Uterus (tissue), 4 donors: ENCODE data around the gene VPS26C. TPM values are rescaled to one million over a fixed set of nuclear protein-coding genes. Genes with fewer than 3 reads are reported as not detected.

Source experiments
- DNase-seq, 2 donors: peaks; one replicate each; pipeline ENCODE4 v3.0.0-alpha.2; 2019 to 2020
- H3K27ac ChIP-seq, 2 donors: fragments of 200-600 bp; sonication (generic); 1 replicate in 1 of 2; 2 replicates in 1 of 2; pipeline ENCODE4 v1.5.1; 2016 to 2018
- H3K27me3 ChIP-seq, 2 donors: fragments of 200-600 bp; sonication (generic); one replicate each; pipeline ENCODE4 v1.5.1; 2018 to 2019; ENCODE audit warnings: control low read depth in 1 of 2
- H3K36me3 ChIP-seq, 2 donors: fragments of 200-600 bp; sonication (generic); one replicate each; pipeline ENCODE4 v1.5.1; 2019; ENCODE audit warnings: control low read depth in 1 of 2
- H3K4me1 ChIP-seq, 2 donors: fragments of 200-600 bp; sonication (generic); one replicate each; pipeline ENCODE4 v1.5.1; 2018 to 2019; ENCODE audit warnings: control low read depth in 1 of 2
- H3K4me3 ChIP-seq, 2 donors: fragments of 200-600 bp; sonication (generic); 1 replicate in 1 of 2; 2 replicates in 1 of 2; pipeline ENCODE4 v1.5.1; 2018 to 2019; ENCODE audit warnings: mild to moderate bottlenecking in 1 of 2
- H3K9me3 ChIP-seq, 2 donors: fragments of 200-600 bp; sonication (generic); one replicate each; pipeline ENCODE4 v1.5.1; 2019; ENCODE audit warnings: control low read depth in 1 of 2
- CTCF ChIP-seq, 4 experiments: fragments of 200-600 bp in 2 of 4; fragments of 450-650 bp in 2 of 4; sonication (generic) in 2 of 4; IDR thresholded peaks; one replicate each; pipeline ENCODE4 v1.5.1; 2016 to 2019; ENCODE audit warnings: antibody characterized with exemption in 4 of 4, mild to moderate bottlenecking in 2 of 4, moderate library complexity in 1 of 4
- POLR2A ChIP-seq, 2 donors: fragments of 450-650 bp; IDR thresholded peaks; one replicate each; pipeline ENCODE4 v1.6.1; 2016; ENCODE audit warnings: antibody characterized with exemption in 2 of 2, mild to moderate bottlenecking in 1 of 2, moderate library complexity in 1 of 2
- intact Hi-C: fragments of 100-400 bp; cut with DNase I; formaldehyde crosslinking; loops from one replicate; pipeline ENCODE4 v1.15.1; 2023; ENCODE audit warnings: low total_unique reads
- total RNA-seq, 4 donors: library from RNA; depleted of rRNA in 3 of 4; stranded (reverse); fragments of >200 nt in 3 of 4; gene quantifications; one replicate each; pipeline versions ENCODE4 v1.1.0 to v1.2.4, GENCODE V29; 2014 to 2023
- donor health status: DM: yes; HTN: yes; CAD: no.

Gene VPS26C
- total RNA-seq, 4 donors from 2014 or later, result 44.8 to 179 (median 56.0) TPM

GRCh38 chr21:37208056-37208721, 58.9 kb downstream of the VPS26C start:
- Histone ChIP-seq H3K4me1 (peaks cover 0 to 10% of the 10 kb centered on the region in 2 donors), H3K27ac (no peak overlapping the region), H3K27me3 (no peaks in the 10 kb centered on the region), H3K36me3 (no peaks in the 10 kb centered on the region), H3K4me3 (no peak overlapping the region), H3K9me3 (no peaks in the 10 kb centered on the region)
- no peak for DNase-seq
- intact Hi-C loops, result no loop called here
- no peak for TF ChIP-seq CTCF (IDR thresholded peaks at IDR 0.05)
- TF ChIP-seq POLR2A (IDR thresholded peaks at IDR 0.05), result no peak

GRCh38 chr21:37207441-37208009, 59.6 kb downstream of the VPS26C start:
- Histone ChIP-seq H3K27ac (no peak overlapping the region), H3K36me3 (no peaks in the 10 kb centered on the region), H3K4me1 (peaks cover 0 to 10% of the 10 kb centered on the region in 2 donors), H3K9me3 (no peaks in the 10 kb centered on the region), H3K4me3 (no peak overlapping the region), H3K27me3 (no peaks in the 10 kb centered on the region)
- DNase-seq, result no peak
- intact Hi-C loops, result no loop called here
- no peak for TF ChIP-seq CTCF (IDR thresholded peaks at IDR 0.05)
- no peak for TF ChIP-seq POLR2A (IDR thresholded peaks at IDR 0.05)

GRCh38 chr21:37206496-37206895, 60.6 kb downstream of the VPS26C start:
- H3K27ac ChIP-seq, result no peak overlapping the region
- H3K4me3 ChIP-seq, result no peak overlapping the region
- intact Hi-C loops, result no loop called here
- no peaks in the 10 kb centered on the region for H3K36me3 ChIP-seq
- peaks cover 0 to 10% of the 10 kb centered on the region in 2 donors for H3K4me1 ChIP-seq
- no peaks in the 10 kb centered on the region for H3K27me3 ChIP-seq
- no peak for DNase-seq
- TF ChIP-seq POLR2A (IDR thresholded peaks at IDR 0.05) (no peak), CTCF (IDR thresholded peaks at IDR 0.05) (no peak)
- no peaks in the 10 kb centered on the region for H3K9me3 ChIP-seq

GRCh38 chr21:37204580-37204979, 62.6 kb downstream of the VPS26C start:
- DNase-seq, result no peak
- intact Hi-C loops, result no loop called here
- Histone ChIP-seq H3K9me3 (no peaks in the 10 kb centered on the region), H3K36me3 (no peaks in the 10 kb centered on the region), H3K4me3 (no peak overlapping the region), H3K27ac (no peak overlapping the region), H3K27me3 (no peaks in the 10 kb centered on the region), H3K4me1 (peaks cover 0 to 10% of the 10 kb centered on the region in 2 donors)
- TF ChIP-seq POLR2A (IDR thresholded peaks at IDR 0.05) (no peak), CTCF (IDR thresholded peaks at IDR 0.05) (no peak)

GRCh38 chr21:37202221-37203110, 64.7 kb downstream of the VPS26C start:
- Histone ChIP-seq H3K27me3 (no peaks in the 10 kb centered on the region), H3K4me1 (peaks cover 0 to 3% of the 10 kb centered on the region in 2 donors), H3K27ac (no peak overlapping the region), H3K9me3 (no peaks in the 10 kb centered on the region), H3K36me3 (no peaks in the 10 kb centered on the region), H3K4me3 (no peak overlapping the region)
- no peak for DNase-seq
- intact Hi-C loops, result no loop called here
- TF ChIP-seq POLR2A (IDR thresholded peaks at IDR 0.05) (no peak), CTCF (IDR thresholded peaks at IDR 0.05) (no peak)
